CD4-positive, alpha-beta T cell treated with Interleukin-17A for 1 hour (primary cell): ENCODE results near the gene MYO16.

Source experiments
- DNase-seq: peaks from one replicate; pipeline ENCODE4 v3.0.0-alpha.2; 2020

MYO16 gene

GRCh38 chr13:108629181-108629752 is at the start of gene MYO16:
TSS of gene MYO16 (plus strand) at chr13:108629611. CDS start at chr13:108629845, 234 bp downstream.
- no peak for DNase-seq

GRCh38 chr13:108586826-108587225 is 42.6 kb upstream of the MYO16 start:
- DNase-seq: no peak

- DNase-seq: no peak
Observed at GRCh38 chr13:108588516-108588915, 40.9 kb upstream of the MYO16 start.

- DNase-seq: no peak
Observed at GRCh38 chr13:108594153-108594552, 35.3 kb upstream of the MYO16 start.

- no peak for DNase-seq
Observed at GRCh38 chr13:108595436-108596274, 33.8 kb upstream of the MYO16 start.

- no peak for DNase-seq
Observed at GRCh38 chr13:108597943-108598342, 31.5 kb upstream of the MYO16 start.

- DNase-seq: no peak
Observed at GRCh38 chr13:108606424-108606823, 23.0 kb upstream of the MYO16 start.

- DNase-seq: no peak
Observed at GRCh38 chr13:108609353-108609752, 20.1 kb upstream of the MYO16 start.

GRCh38 chr13:108610507-108610906 is 18.9 kb upstream of the MYO16 start:
- DNase-seq: no peak

- DNase-seq: no peak
Observed at GRCh38 chr13:108615241-108615640, 14.2 kb upstream of the MYO16 start.

GRCh38 chr13:108618233-108618632 is 11.2 kb upstream of the MYO16 start:
- DNase-seq: no peak

- no peak for DNase-seq
Observed at GRCh38 chr13:108621462-108621861, 7.9 kb upstream of the MYO16 start.

- no peak for DNase-seq
Observed at GRCh38 chr13:108624108-108624507, 5.3 kb upstream of the MYO16 start.

- DNase-seq: no peak
Observed at GRCh38 chr13:108624979-108625378, 4.4 kb upstream of the MYO16 start.

- no peak for DNase-seq
Observed at GRCh38 chr13:108629988-108630387, 577 bp downstream of the MYO16 start.

- no peak for DNase-seq
Observed at GRCh38 chr13:108632649-108633167, 3.3 kb downstream of the MYO16 start.

GRCh38 chr13:108638901-108639300 is 9.5 kb downstream of the MYO16 start:
- no peak for DNase-seq

- no peak for DNase-seq
Observed at GRCh38 chr13:108643646-108644353, 14.4 kb downstream of the MYO16 start.

- no peak for DNase-seq
Observed at GRCh38 chr13:108645376-108645775, 16.0 kb downstream of the MYO16 start.

- no peak for DNase-seq
Observed at GRCh38 chr13:108650271-108650670, 20.9 kb downstream of the MYO16 start.

- DNase-seq: no peak
Observed at GRCh38 chr13:108656742-108657141, 27.3 kb downstream of the MYO16 start.

- DNase-seq: no peak
Observed at GRCh38 chr13:108657519-108657918, 28.1 kb downstream of the MYO16 start.

GRCh38 chr13:108662528-108662927 is 33.1 kb downstream of the MYO16 start:
- DNase-seq: no peak

- no peak for DNase-seq
Observed at GRCh38 chr13:108663710-108664109, 34.3 kb downstream of the MYO16 start.
